Measurements from ENCODE around the gene RAB10.

The RAB10 gene

DNA sequence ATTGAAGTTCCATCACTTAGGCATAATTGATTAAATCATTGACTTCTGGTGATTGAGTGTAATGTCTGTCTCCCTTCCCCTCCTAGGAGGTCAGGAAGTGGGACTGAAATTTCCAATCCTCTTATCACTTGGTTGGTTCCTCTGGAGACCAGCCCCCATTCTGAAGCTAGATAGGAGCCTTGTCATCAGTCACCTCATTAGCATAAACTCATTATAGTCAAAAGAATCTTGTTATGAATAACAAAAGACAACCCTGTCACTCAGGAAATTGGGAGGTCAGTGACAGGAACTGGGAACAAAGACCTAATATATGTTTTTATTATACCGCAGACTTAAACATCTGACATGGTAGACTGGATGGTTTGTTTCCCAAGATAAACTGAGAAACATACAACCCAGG, 78.3 kb downstream of the RAB10 start:
- Histone ChIP-seq H3K27me3 (no peaks in the 10 kb centered on the region), H3K4me1 (peaks cover 28% of the 10 kb centered on the region), H3K9ac (no peak overlapping the region), H4K20me1 (peaks cover 87% of the 10 kb centered on the region), H3K4me2 (peak overlapping the region; percentile 3; the same call in 1 of the 2 replicates), H3K27ac (no peak overlapping the region), H3K36me3 (peaks cover 81% of the 10 kb centered on the region), H3K4me3 (no peak overlapping the region), H3K9me3 (peaks cover 3% of the 10 kb centered on the region; the same call in 1 of the 2 replicates)
- no peak for TF ChIP-seq Cebpa-rat (IDR thresholded peaks at IDR 0.05)

DNA sequence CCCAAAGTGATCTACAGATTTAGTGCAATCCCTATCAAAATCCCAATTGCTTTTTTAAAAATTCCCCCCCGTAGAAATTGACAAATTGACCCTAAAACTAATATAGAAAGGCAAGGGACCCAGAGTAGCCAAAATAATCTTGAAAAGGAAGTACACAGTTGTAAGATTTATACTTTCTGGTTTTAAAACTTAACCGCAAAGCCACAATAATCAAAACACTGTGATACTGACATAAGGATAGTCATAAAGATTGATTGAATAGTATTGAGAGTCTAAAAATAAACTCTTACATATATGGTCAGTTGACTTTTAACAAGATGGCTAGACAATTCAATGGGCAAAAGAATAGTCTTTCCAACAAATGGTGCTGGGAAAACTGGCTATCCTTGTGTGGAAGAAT, 80.3 kb downstream of the RAB10 start:
- Histone ChIP-seq H3K4me1 (peaks cover 28% of the 10 kb centered on the region), H3K27me3 (no peaks in the 10 kb centered on the region), H3K9me3 (peaks cover 3% of the 10 kb centered on the region; the same call in 1 of the 2 replicates), H3K4me3 (no peak overlapping the region), H3K27ac (no peak overlapping the region), H4K20me1 (peaks cover 83% of the 10 kb centered on the region), H3K4me2 (no peak overlapping the region; the same call in 1 of the 2 replicates), H3K9ac (no peak overlapping the region), H3K36me3 (peaks cover 80% of the 10 kb centered on the region)
- no peak for TF ChIP-seq Cebpa-rat (IDR thresholded peaks at IDR 0.05)

DNA sequence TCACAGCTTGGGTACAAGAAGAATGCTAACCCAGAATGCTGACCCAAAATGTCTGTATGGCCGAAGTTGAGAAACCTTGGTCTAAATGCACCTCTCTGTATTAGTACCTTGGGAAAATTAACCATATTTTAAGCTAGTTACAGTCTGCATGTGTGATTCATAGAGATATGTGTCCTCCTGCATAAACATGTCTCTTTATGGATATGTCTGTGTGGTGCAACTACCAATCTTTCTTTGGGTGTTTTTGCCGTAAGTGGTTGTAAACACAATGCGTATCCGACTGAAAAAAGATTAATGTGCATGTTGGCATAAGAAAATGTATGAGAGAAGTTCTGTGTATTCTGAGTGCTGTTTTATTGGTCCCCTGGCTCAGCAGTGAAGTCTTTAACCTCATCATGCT, 84.8 kb downstream of the RAB10 start:
- Histone ChIP-seq H3K4me1 (peaks cover 7% of the 10 kb centered on the region), H3K9ac (no peak overlapping the region), H3K9me3 (no peaks in the 10 kb centered on the region), H3K4me2 (no peak overlapping the region), H3K27ac (no peak overlapping the region), H3K27me3 (no peaks in the 10 kb centered on the region), H3K36me3 (peaks cover 73% of the 10 kb centered on the region), H4K20me1 (peaks cover 93% of the 10 kb centered on the region), H3K4me3 (no peak overlapping the region)
- no peak for TF ChIP-seq Cebpa-rat (IDR thresholded peaks at IDR 0.05)

DNA sequence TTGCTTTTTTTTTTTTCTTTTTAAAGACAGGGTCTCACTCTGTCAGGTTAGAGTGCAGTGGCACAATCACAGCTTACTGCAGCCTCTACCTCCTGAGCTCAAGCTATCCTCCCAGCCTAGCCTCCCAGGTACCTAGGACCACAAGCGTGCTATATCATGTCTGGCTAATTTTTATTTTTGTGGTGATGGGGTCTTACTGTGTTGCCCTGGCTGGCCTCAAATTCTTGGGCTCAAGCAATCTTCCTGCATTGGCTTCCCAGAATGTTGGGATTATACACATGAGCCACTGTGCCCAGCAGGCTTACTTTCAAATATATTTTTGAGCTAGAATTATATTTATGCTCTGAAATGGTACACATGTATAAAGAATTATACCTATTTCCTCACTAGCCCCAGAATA, 85.6 kb downstream of the RAB10 start:
- Histone ChIP-seq H3K4me1 (no peaks in the 10 kb centered on the region), H3K4me3 (no peak overlapping the region), H3K9me3 (no peaks in the 10 kb centered on the region), H4K20me1 (peaks cover 91% of the 10 kb centered on the region), H3K27me3 (no peaks in the 10 kb centered on the region), H3K4me2 (no peak overlapping the region), H3K9ac (no peak overlapping the region), H3K27ac (no peak overlapping the region), H3K36me3 (peaks cover 68% of the 10 kb centered on the region)
- no peak for TF ChIP-seq Cebpa-rat (IDR thresholded peaks at IDR 0.05)

DNA sequence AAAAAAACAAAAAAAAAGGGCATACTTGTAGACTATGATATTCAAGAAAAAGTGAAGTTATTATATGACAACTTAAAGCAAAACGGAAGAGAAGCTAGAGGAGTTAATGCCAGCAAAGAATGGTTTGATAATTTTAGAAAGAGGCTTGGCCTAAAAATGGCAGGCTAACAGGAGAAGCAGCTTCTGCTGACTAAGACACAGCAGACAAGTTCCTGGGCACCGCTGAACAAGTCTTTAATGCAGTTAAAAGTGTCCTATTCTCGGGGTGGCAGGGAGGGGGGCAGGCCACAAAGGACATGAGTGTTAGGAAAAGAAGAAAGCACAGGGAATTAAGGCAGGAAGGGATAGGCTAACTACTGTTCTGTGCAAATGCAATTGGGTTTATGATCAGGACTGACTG, 88.7 kb downstream of the RAB10 start:
- H3K4me1 ChIP-seq = no peaks in the 10 kb centered on the region
- H4K20me1 ChIP-seq = peaks cover 86% of the 10 kb centered on the region
- H3K4me2 ChIP-seq = no peak overlapping the region
- no peaks in the 10 kb centered on the region for H3K9me3 ChIP-seq
- no peak overlapping the region for H3K27ac ChIP-seq
- H3K9ac ChIP-seq = no peak overlapping the region
- peaks cover 63% of the 10 kb centered on the region for H3K36me3 ChIP-seq
- no peak for TF ChIP-seq Cebpa-rat (IDR thresholded peaks at IDR 0.05)
- no peak overlapping the region for H3K4me3 ChIP-seq
- no peaks in the 10 kb centered on the region for H3K27me3 ChIP-seq

DNA sequence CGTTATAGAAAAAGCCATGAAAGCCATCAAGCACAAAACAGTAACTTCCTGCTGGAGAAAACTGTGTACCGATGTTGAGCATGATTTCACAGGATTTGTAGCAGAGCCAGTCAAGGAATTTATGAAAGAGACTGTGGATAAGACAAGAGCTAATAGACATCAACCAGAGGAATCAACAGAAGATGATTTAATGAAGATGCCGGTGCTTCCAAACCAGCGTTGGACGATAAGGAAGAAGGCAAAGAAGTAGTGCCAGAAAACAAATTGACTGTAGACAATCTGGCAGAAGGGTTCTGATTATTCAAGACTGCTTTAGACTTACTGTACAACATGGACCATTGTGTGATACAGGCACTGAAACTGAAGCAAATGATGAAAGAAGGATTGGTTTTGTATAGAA, 89.5 kb downstream of the RAB10 start:
- Histone ChIP-seq H3K36me3 (peaks cover 67% of the 10 kb centered on the region), H3K9me3 (no peaks in the 10 kb centered on the region), H3K4me1 (no peaks in the 10 kb centered on the region), H3K9ac (no peak overlapping the region), H3K27ac (no peak overlapping the region), H4K20me1 (peaks cover 89% of the 10 kb centered on the region), H3K4me3 (no peak overlapping the region), H3K27me3 (no peaks in the 10 kb centered on the region), H3K4me2 (no peak overlapping the region)
- TF ChIP-seq Cebpa-rat (IDR thresholded peaks at IDR 0.05) = no peak

DNA sequence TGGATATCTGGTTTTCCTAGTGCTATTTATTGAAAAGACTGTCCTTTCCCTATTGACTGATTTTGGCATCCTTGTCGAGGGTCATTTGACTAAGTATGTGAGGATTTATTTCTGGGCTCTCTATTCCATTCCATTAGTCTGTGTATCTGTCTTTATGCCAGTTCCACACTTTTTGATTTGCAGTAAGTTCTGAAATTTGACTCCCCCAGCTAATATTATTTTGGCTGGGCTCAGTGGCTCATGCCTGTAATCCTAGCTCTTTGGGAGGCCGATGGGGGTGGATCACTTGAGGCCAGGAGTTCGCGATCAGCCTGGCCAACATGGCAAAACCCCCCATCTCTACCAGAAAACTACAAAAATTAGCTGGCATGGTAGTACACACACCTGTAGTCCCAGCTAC, 92.2 kb downstream of the RAB10 start:
- Histone ChIP-seq H3K9ac (no peak overlapping the region), H3K4me3 (no peak overlapping the region), H3K4me2 (no peak overlapping the region), H3K27me3 (no peaks in the 10 kb centered on the region), H3K36me3 (peaks cover 54% of the 10 kb centered on the region), H3K9me3 (no peaks in the 10 kb centered on the region), H3K27ac (no peak overlapping the region), H4K20me1 (peaks cover 76% of the 10 kb centered on the region), H3K4me1 (peaks cover 6% of the 10 kb centered on the region; the same call in 1 of the 2 replicates)
- TF ChIP-seq Cebpa-rat (IDR thresholded peaks at IDR 0.05) = no peak

DNA sequence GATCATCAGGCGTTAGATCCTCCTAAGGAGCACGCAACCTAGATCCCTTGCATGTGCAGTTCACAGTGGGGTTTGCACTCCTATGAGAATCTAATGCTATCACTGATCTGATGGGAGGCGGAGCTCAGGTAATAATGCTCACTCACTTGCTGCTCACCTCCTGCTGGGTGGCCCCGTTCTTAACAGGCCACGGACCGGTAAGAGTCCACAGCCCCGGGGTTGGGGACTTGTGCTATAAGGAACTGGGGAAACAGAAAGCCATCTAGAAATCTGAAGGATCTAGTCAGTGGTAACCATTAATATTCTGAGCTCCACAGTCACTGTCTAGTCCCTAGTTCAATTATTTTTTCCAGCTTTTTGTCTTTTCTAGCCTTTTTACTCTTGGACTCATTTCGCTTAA, 94.3 kb downstream of the RAB10 start:
- no peak overlapping the region for H3K27ac ChIP-seq
- H4K20me1 ChIP-seq = peaks cover 69% of the 10 kb centered on the region
- H3K27me3 ChIP-seq = no peaks in the 10 kb centered on the region
- H3K9me3 ChIP-seq = no peaks in the 10 kb centered on the region
- TF ChIP-seq Cebpa-rat (IDR thresholded peaks at IDR 0.05) = no peak
- H3K4me1 ChIP-seq = peaks cover 6% of the 10 kb centered on the region; the same call in 1 of the 2 replicates
- no peak overlapping the region for H3K9ac ChIP-seq
- no peak overlapping the region for H3K4me2 ChIP-seq
- peaks cover 46% of the 10 kb centered on the region for H3K36me3 ChIP-seq
- H3K4me3 ChIP-seq = no peak overlapping the region

DNA sequence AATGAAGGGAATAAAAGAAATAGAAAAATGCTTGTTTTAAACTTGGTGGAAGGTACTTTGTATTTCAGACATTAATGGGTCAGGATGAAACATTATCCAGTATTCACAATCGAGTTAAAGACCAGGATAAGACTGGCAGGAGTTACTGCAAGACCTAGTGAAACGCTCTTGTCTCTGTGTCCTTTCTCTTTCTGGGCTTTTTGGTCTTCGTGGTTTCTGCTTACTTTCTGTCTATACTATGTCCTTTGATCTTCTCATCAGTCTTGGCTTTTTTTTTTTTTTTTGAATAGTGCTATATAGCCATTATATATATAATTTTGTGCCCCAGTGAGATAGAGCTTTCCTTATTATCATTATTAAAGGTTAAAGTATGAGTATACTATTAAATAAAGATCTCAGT, 96.9 kb downstream of the RAB10 start:
- Histone ChIP-seq H3K4me2 (no peak overlapping the region), H3K9ac (no peak overlapping the region), H3K36me3 (peaks cover 58% of the 10 kb centered on the region), H3K27ac (no peak overlapping the region), H3K4me1 (peaks cover 6% of the 10 kb centered on the region; the same call in 1 of the 2 replicates), H3K4me3 (no peak overlapping the region), H4K20me1 (peaks cover 58% of the 10 kb centered on the region), H3K9me3 (no peaks in the 10 kb centered on the region), H3K27me3 (no peaks in the 10 kb centered on the region)
- no peak for TF ChIP-seq Cebpa-rat (IDR thresholded peaks at IDR 0.05)

DNA sequence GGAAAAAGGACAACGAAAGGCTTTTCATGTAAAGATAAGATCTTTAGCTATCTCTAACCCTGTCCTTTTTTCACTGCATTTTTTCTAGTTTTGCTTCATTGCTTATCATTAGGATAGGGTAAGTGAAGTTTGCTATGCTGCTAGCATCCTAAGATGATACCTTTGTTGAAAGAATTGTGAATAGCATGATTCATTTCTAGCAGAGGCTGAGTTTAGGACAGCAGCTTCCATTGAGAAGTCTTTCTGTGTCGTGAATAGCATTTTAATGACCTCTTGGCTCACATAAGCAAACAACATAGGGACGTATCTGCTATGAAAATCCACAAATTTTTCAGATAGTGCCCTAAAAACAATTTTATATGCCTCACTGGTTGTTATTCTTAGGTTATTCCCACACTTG, 102.6 kb downstream of the RAB10 start:
- H3K36me3 ChIP-seq = peaks cover 52% of the 10 kb centered on the region
- no peaks in the 10 kb centered on the region for H3K27me3 ChIP-seq
- no peaks in the 10 kb centered on the region for H3K9me3 ChIP-seq
- TF ChIP-seq Cebpa-rat (IDR thresholded peaks at IDR 0.05) = no peak
- no peak overlapping the region for H3K4me2 ChIP-seq
- H3K4me1 ChIP-seq = no peaks in the 10 kb centered on the region
- no peak overlapping the region for H3K27ac ChIP-seq
- peaks cover 24% of the 10 kb centered on the region; the same call in 1 of the 2 replicates for H4K20me1 ChIP-seq
- no peak overlapping the region for H3K9ac ChIP-seq
- H3K4me3 ChIP-seq = no peak overlapping the region
